Measurements from ENCODE around the gene PTPRU. TPM values are rescaled to one million over a fixed set of nuclear protein-coding genes. Genes with fewer than 3 reads are reported as not detected.

PTPRU gene
- total RNA-seq, 1 donor from 2014 or later, result 3.5 TPM

DNA sequence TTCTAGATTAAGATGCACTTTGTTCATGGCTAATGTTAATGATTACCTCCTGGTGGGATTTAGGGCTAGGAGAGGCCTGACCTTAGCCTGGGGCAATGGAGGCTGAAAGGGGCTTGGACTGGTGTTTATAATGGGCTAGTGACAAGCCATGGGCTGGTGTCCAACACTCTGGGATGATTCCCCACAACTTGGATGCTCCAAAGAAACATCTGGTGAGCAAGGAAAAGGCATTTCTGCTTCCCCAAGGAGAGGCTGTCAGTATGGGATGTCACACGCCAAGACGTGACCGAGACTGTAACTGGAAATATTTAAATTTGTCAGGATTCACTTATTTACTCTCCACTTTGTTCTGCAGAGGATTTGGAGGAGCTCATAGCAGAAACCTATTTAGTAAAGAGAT, 45.2 kb downstream of the PTPRU start:
- peaks cover 5% of the 10 kb centered on the region for H3K4me1 Mint-ChIP-seq (ENCODE audit: unreplicated experiment)
- H3K4me3 Mint-ChIP-seq (ENCODE audit: unreplicated experiment), result no peak overlapping the region
- no peaks in the 10 kb centered on the region for H3K27me3 Mint-ChIP-seq (ENCODE audit: unreplicated experiment)
- H3K36me3 Mint-ChIP-seq (ENCODE audit: unreplicated experiment), result no peaks in the 10 kb centered on the region
- TF ChIP-seq, protein P1, sequence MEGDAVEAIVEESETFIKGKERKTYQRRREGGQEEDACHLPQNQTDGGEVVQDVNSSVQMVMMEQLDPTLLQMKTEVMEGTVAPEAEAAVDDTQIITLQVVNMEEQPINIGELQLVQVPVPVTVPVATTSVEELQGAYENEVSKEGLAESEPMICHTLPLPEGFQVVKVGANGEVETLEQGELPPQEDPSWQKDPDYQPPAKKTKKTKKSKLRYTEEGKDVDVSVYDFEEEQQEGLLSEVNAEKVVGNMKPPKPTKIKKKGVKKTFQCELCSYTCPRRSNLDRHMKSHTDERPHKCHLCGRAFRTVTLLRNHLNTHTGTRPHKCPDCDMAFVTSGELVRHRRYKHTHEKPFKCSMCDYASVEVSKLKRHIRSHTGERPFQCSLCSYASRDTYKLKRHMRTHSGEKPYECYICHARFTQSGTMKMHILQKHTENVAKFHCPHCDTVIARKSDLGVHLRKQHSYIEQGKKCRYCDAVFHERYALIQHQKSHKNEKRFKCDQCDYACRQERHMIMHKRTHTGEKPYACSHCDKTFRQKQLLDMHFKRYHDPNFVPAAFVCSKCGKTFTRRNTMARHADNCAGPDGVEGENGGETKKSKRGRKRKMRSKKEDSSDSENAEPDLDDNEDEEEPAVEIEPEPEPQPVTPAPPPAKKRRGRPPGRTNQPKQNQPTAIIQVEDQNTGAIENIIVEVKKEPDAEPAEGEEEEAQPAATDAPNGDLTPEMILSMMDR (IDR thresholded peaks at IDR 0.05), result no peak
- H3K27ac Mint-ChIP-seq (ENCODE audit: unreplicated experiment), result no peak overlapping the region
- H3K9me3 Mint-ChIP-seq (ENCODE audit: unreplicated experiment), result no peaks in the 10 kb centered on the region
- DNase-seq (ENCODE audit: extremely low spot score, unreplicated experiment), result no peak

DNA sequence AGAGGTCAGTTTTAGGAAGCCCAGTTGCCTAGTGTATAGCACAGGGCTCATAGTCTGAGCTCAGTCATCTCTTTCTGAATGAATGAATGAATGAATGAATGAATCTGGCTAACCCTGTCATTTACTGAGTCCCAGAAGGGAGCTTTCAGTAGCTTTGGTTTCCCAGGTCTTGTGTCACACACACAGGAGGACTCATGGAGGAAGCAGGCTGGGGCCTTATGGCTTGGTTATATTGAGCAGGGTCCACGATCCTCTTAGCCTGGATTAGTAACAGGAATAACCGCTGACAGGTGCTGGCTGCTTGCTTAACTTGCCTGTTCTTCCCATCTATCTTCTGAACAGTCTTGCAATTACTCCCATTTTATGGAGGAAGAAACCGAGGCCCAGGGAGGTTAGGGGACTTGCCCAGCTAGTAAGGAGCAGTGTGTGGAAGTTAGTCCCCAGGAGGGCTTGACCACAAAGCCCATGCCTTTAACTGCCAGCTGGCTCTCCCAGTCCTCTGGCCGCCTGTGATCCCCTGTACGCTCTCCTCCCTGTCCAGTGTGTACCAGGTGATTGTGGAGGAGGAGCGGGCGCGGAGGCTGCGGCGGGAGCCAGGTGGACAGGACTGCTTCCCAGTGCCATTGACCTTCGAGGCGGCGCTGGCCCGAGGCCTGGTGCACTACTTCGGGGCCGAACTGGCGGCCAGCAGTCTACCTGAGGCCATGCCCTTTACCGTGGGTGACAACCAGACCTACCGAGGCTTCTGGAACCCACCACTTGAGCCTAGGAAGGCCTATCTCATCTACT, 46.0 kb downstream of the PTPRU start:
- H3K9me3 Mint-ChIP-seq (ENCODE audit: unreplicated experiment), result no peaks in the 10 kb centered on the region
- peaks cover 5% of the 10 kb centered on the region for H3K4me1 Mint-ChIP-seq (ENCODE audit: unreplicated experiment)
- no peaks in the 10 kb centered on the region for H3K36me3 Mint-ChIP-seq (ENCODE audit: unreplicated experiment)
- TF ChIP-seq, protein P1 (IDR thresholded peaks at IDR 0.05), result no peak
- no peak for DNase-seq (ENCODE audit: extremely low spot score, unreplicated experiment)
- H3K27ac Mint-ChIP-seq (ENCODE audit: unreplicated experiment), result no peak overlapping the region
- H3K27me3 Mint-ChIP-seq (ENCODE audit: unreplicated experiment), result no peaks in the 10 kb centered on the region
- no peak overlapping the region for H3K4me3 Mint-ChIP-seq (ENCODE audit: unreplicated experiment)

DNA sequence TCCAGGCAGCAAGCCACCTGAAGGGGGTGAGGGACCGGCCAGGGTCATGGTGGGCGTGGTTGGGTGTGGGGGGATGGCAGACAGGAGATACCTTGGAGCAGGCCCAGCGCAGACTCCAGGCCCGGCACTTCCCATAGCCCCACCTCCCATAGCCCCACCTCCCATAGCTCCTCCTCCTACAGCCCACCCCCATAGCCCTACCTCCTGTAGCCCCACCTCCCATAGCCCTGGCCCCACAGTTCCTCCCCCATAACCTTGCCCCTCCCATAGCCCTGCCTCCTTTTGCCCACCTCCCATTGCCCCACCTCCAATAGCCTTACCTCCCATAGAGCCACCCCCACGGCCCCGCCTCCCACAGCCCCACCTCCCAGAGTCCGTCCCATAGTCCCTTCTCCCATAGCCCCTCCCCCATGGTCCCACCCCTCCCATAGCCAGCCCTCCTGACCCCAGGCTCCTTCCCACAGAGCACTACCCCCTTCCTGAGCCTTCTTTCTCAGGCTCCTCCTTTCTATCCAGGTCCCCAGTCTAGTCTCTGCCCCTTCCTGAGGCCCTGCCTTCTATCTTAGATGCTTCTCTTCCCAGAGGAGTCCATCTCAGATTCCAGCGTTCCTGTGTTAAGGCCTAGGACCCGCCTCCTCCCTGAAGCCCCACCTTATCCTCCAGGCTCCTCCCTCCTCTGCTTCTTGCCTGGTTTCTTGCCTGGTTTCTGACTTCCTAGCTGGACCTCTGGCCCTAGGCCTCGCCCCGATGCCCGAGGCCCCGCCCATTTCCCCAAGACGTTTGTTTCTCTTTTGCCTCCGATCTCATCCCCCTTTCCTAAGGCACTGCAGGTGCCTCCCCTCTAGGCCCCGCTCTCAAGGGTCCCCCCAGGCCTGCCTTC, 46.8 kb downstream of the PTPRU start:
- Mint-ChIP-seq H3K4me1 (ENCODE audit: unreplicated experiment) (peaks cover 5% of the 10 kb centered on the region), H3K27ac (ENCODE audit: unreplicated experiment) (no peak overlapping the region), H3K4me3 (ENCODE audit: unreplicated experiment) (no peak overlapping the region), H3K27me3 (ENCODE audit: unreplicated experiment) (no peaks in the 10 kb centered on the region), H3K36me3 (ENCODE audit: unreplicated experiment) (no peaks in the 10 kb centered on the region), H3K9me3 (ENCODE audit: unreplicated experiment) (no peaks in the 10 kb centered on the region)
- TF ChIP-seq, protein P1 (IDR thresholded peaks at IDR 0.05), result no peak
- no peak for DNase-seq (ENCODE audit: extremely low spot score, unreplicated experiment)

DNA sequence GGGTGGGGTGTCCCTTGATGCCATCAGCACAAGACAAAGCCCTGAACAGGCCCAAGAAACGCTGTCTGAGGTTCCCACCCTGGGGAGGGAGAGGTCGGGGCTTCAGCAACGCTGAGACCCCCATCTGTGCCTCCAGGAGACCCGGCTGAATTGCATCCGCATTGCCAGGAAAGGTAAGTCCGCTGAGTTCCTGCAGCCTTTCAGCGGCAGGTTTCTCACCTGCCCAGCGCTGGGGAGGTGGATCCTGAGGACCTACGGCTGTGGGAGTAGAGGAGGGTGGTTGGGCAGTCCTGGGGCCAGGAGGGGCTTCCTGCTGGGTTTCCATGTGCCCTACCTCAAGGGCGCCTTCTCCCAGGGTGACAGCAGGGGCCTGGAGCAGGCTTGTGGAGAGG, 47.5 kb downstream of the PTPRU start:
- no peak overlapping the region for H3K27ac Mint-ChIP-seq (ENCODE audit: unreplicated experiment)
- TF ChIP-seq, protein P1 (IDR thresholded peaks at IDR 0.05), result no peak

More for the DNA sequence above, 47.5 kb downstream of the PTPRU start:
- peaks cover 5% of the 10 kb centered on the region for H3K4me1 Mint-ChIP-seq (ENCODE audit: unreplicated experiment)
- no peak overlapping the region for H3K4me3 Mint-ChIP-seq (ENCODE audit: unreplicated experiment)
- no peaks in the 10 kb centered on the region for H3K36me3 Mint-ChIP-seq (ENCODE audit: unreplicated experiment)
- no peaks in the 10 kb centered on the region for H3K9me3 Mint-ChIP-seq (ENCODE audit: unreplicated experiment)
- no peaks in the 10 kb centered on the region for H3K27me3 Mint-ChIP-seq (ENCODE audit: unreplicated experiment)
- DNase-seq (ENCODE audit: extremely low spot score, unreplicated experiment), result no peak

Measured in osteocyte (in vitro differentiated cells).